Measurements from ENCODE around the gene SHKBP1. TPM values are rescaled to one million over a fixed set of nuclear protein-coding genes. Genes with fewer than 3 reads are reported as not detected.

The SHKBP1 gene
- total and polyA plus RNA-seq, 2 of the 13 experiments (the other 11 are each of a cell fraction or from before 2014, with no cell fraction given) = 16.2 to 17.4 TPM

GRCh38 chr19:40598121-40598917 lies 21.6 kb downstream of the SHKBP1 start (continued):
- TF ChIP-seq PATZ1 (CRISPR knock-in tag; IDR thresholded peaks at IDR 0.05) (peak; percentile 64; the same call in 1 of the 2 replicates), FOSL2 (CRISPR knock-in tag; IDR thresholded peaks at IDR 0.05) (peak; percentile 32; the same call in 1 of the 2 replicates), ZNF605 (CRISPR knock-in tag; IDR thresholded peaks at IDR 0.05) (no peak), ZNF281 (CRISPR knock-in tag; IDR thresholded peaks at IDR 0.05; ENCODE audit: borderline replicate concordance) (no peak), ERF (CRISPR knock-in tag; IDR thresholded peaks at IDR 0.05) (peak; percentile 41; the same call in 1 of the 2 replicates), ZFP1 (CRISPR knock-in tag; IDR thresholded peaks at IDR 0.05) (no peak)

- TF ChIP-seq WIZ (CRISPR knock-in tag; IDR thresholded peaks at IDR 0.05) = no peak
- TF ChIP-seq EZH2 (conservative IDR thresholded peaks at IDR 0.05; ENCODE audit: low read depth, low read length) = 0 out of 2 replicates have a peak, but pooled peaks have one; percentile 30
- no peak for TF ChIP-seq CREB3 (CRISPR knock-in tag; IDR thresholded peaks at IDR 0.05)
- TF ChIP-seq ZNF629 (CRISPR knock-in tag; conservative IDR thresholded peaks at IDR 0.05) = peak; percentile 74
- H3K9me3 ChIP-seq (ENCODE audit: low read length) = no peaks in the 10 kb centered on the region
- no peak overlapping the region for H3K27ac ChIP-seq (ENCODE audit: extremely low read length, insufficient read depth, low read length)
- CTCF ChIA-PET (ENCODE audit: low intra/inter-chr PET ratio, low total read pairs) = interaction anchor here (1.1 to 2.2 kb wide), 4 partner anchors 13 to 58 kb away, joined by 3 to 18 read pairs (median 10); no protein-coding TSS in a partner anchor
- no peak overlapping the region for H3K9ac ChIP-seq (ENCODE audit: insufficient read depth, low read depth, low read length)
- H4K20me1 ChIP-seq (ENCODE audit: insufficient read depth, low read length) = peaks cover 5% of the 10 kb centered on the region
- H2AFZ ChIP-seq (ENCODE audit: low read length) = no peak overlapping the region
- intact Hi-C loops (cut with micrococcal nuclease; ENCODE audit: unreplicated experiment) = loop anchor here (2.0 to 5.0 kb wide), 3 partner anchors 50 to 72 kb away; no protein-coding TSS in a partner anchor
- H3K4me3 ChIP-seq (replicated peaks in 1 of 3; ENCODE audit: insufficient read depth in 1 of 3, low read depth in 2 of 3, low read length in 3 of 3) = no peak overlapping the region
- peaks cover 45% of the 10 kb centered on the region for H3K4me1 ChIP-seq (ENCODE audit: insufficient read depth, low read length)
- ATAC-seq (no peak), DNase-seq (ENCODE audit: low spot score) (no peak), FAIRE-seq (no peak)
- no TSS peak for BruUV-seq (replicated peaks)
- in situ Hi-C loops (cut with HindIII; ENCODE audit: extremely low pct_ligation_motif_present, low pct_unique_long_range_greater_than_20kb) = no loop called here
- no peaks in the 10 kb centered on the region for H3K36me3 ChIP-seq (replicated peaks in 1 of 2; ENCODE audit: control insufficient read depth in 1 of 2, insufficient read depth in 2 of 2, low read length in 2 of 2)
- H3K79me2 ChIP-seq (ENCODE audit: insufficient read depth, low read length) = no peaks in the 10 kb centered on the region
- 17% methylated on average over 15 of the region's 15 CpGs for WGBS (ENCODE audit: low lambda C conversion rate)
- H3K4me2 ChIP-seq (ENCODE audit: low read depth, low read length) = no peak overlapping the region
- peaks cover 6 to 48% of the 10 kb centered on the region in 2 experiments; a peak in 3 of 5 replicates for H3K27me3 ChIP-seq (ENCODE audit: control insufficient read depth in 1 of 2, insufficient read depth in 2 of 2, low read length in 2 of 2)
- POLR2A ChIA-PET = no interaction called here
Observed at GRCh38 chr19:40598918-40599307, 22.2 kb downstream of the SHKBP1 start.
